HFFc6 (cell line): Measurements from ENCODE around the gene MEG3. TPM values are rescaled to one million over a fixed set of nuclear protein-coding genes. Genes with fewer than 3 reads are reported as not detected.

Experiments
- DNase-seq: peaks from one replicate; pipeline ENCODE4 v3.0.0-alpha.2; 2018
- H3K27ac Mint-ChIP-seq: 2 replicates; pipeline ENCODE4 v1.8.0; 2020; ENCODE audit warnings: mild to moderate bottlenecking, mixed read lengths
- H3K27me3 Mint-ChIP-seq: 2 replicates; pipeline ENCODE4 v1.8.0; 2021; ENCODE audit warnings: mild to moderate bottlenecking, moderate library complexity, mixed read lengths; ENCODE audit not compliant: insufficient read depth
- H3K36me3 Mint-ChIP-seq: 2 replicates; pipeline ENCODE4 v1.8.0; 2021; ENCODE audit warnings: low read depth, mixed read lengths
- H3K4me1 Mint-ChIP-seq: 2 replicates; pipeline ENCODE4 v1.8.0; 2020; ENCODE audit warnings: low read depth, mixed read lengths
- H3K4me3 Mint-ChIP-seq: 2 replicates; pipeline ENCODE4 v1.8.0; 2020; ENCODE audit warnings: mild to moderate bottlenecking, moderate library complexity, mixed read lengths
- H3K9me3 Mint-ChIP-seq: 2 replicates; pipeline ENCODE4 v1.8.0; 2020; ENCODE audit warnings: mild to moderate bottlenecking, mixed read lengths
- CTCF ChIP-seq: fragments of 200-600 bp; sonication (generic); IDR thresholded peaks from 2 replicates; pipeline ENCODE4 v1.5.0; 2021; ENCODE audit warnings: antibody characterized with exemption, mild to moderate bottlenecking
- total RNA-seq, 6 experiments: library from RNA; stranded (reverse); fragmentation: NEBNext Ultra II Directional; extraction: Animal tissue kit (Norgen Biotek cat#: 25700); gene quantifications; 2 replicates in 1 of 6; 3 replicates in 5 of 6; pipeline ENCODE4 v1.2.3, GENCODE V29; 2021

MEG3 gene
- total RNA-seq, 6 experiments from 2014 or later: 151 to 262 (median 250) TPM

DNA sequence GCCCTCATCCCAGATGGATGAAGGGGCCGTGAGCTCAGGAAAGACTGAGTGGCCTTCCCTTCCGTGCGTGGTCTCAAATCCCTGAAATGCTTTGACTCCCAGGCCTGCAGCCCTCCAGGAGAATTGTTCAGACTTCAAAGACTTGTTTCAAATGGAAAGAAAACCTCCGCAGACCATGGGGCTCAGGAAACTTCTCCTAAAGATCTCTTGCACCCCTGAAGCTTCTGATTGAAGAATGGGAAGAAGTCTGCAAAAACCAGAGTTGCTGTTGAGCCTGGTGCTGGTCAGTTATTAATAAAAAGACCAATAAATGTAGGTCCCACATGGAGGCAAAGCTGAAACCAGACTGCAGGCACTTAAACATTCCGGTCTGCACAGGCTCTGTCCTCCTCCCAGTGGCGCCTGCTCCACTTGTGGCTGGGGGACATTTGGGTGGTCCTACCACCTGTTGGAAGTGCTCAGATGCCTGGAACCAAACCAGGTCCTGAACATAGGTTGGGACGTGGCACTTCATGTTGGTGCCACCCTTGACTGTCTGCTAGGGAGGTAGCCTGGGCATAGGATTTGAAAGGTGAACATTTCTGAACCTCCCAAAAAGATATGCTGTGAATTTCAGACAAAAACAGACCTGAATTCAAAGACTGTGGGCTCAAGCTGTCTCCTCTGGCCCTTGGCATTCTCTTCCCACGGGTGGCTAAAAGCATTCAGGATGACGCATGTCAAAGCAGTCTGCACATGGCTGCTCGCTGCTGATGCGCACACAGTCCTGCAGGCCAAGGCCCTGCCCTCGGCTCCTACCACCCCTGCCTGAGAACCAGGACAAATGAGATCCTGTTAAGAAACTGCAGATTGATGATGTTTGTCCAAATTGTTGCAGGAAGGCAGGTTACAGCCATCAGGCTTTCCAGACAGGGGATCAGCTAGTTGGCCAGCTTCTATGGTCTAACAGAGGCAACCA is 36.2 kb upstream of the MEG3 start:
- Mint-ChIP-seq H3K36me3 (no peaks in the 10 kb centered on the region), H3K4me1 (peaks cover 7% of the 10 kb centered on the region; the same call in 1 of the 2 replicates), H3K27ac (no peak overlapping the region), H3K4me3 (no peak overlapping the region), H3K9me3 (no peaks in the 10 kb centered on the region), H3K27me3 (peaks cover 38% of the 10 kb centered on the region)
- no peak for DNase-seq
- no peak for TF ChIP-seq CTCF

GRCh38 chr14:100790502-100791347 is 35.2 kb upstream of the MEG3 start:
- H3K27ac Mint-ChIP-seq: peak overlapping the region; percentile 60
- peak; percentile 26 for DNase-seq
- H3K9me3 Mint-ChIP-seq: no peaks in the 10 kb centered on the region
- peaks cover 36% of the 10 kb centered on the region for H3K27me3 Mint-ChIP-seq
- no peaks in the 10 kb centered on the region for H3K36me3 Mint-ChIP-seq
- H3K4me1 Mint-ChIP-seq: peaks cover 7% of the 10 kb centered on the region; the same call in 1 of the 2 replicates
- no peak for TF ChIP-seq CTCF
- H3K4me3 Mint-ChIP-seq: no peak overlapping the region

DNA sequence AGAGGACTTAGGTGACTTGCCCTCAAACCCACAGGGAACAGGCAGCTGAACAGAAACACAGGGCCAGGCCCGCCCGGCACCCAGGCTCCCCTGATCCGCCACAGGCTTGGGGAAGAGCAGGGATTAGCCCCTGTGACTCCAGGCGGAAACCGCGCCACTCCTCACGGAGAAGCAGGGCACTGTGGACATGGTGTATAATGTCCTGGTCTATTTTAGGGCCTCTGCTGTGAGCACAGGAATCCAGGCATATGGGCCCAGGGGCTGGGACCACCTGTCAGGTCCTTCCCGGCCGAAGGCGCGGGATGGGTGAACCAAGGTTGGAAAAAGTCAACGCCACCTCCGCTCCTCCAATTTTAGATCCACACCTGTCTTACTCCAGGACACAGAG is 34.6 kb upstream of the MEG3 start:
- no peaks in the 10 kb centered on the region for H3K36me3 Mint-ChIP-seq
- H3K9me3 Mint-ChIP-seq: no peaks in the 10 kb centered on the region
- H3K27me3 Mint-ChIP-seq: peaks cover 31% of the 10 kb centered on the region
- peaks cover 7% of the 10 kb centered on the region; the same call in 1 of the 2 replicates for H3K4me1 Mint-ChIP-seq
- no peak overlapping the region for H3K4me3 Mint-ChIP-seq
- no peak for TF ChIP-seq CTCF
- DNase-seq: no peak
- peak overlapping the region; percentile 60 for H3K27ac Mint-ChIP-seq

DNA sequence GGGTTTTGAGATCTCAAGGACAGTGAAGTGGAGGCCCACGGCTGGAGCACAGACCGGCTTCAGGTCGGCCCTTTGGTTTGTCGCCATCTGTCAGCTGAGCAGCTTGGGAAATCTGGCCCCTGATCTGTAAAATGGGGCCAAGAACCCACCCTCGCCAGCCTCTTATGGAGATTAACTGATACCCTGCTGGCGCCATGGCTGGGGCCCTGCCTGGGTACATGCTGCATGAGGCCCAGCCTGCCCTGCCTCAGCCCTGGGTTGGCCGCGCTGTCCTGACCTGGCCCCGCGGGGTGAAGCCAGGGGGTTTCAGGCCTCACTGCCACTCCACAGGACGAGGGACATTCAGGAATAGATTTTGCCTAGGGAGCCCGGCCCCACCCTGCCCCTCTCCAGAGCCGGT is 33.9 kb upstream of the MEG3 start:
- Mint-ChIP-seq H3K36me3 (no peaks in the 10 kb centered on the region), H3K27me3 (peaks cover 27% of the 10 kb centered on the region), H3K4me1 (peaks cover 7% of the 10 kb centered on the region; the same call in 1 of the 2 replicates), H3K4me3 (no peak overlapping the region), H3K9me3 (no peaks in the 10 kb centered on the region), H3K27ac (no peak overlapping the region)
- no peak for TF ChIP-seq CTCF
- no peak for DNase-seq

- Mint-ChIP-seq H3K4me3 (no peak overlapping the region), H3K9me3 (no peaks in the 10 kb centered on the region), H3K4me1 (no peaks in the 10 kb centered on the region), H3K36me3 (no peaks in the 10 kb centered on the region), H3K27me3 (peaks cover 44% of the 10 kb centered on the region), H3K27ac (no peak overlapping the region)
- TF ChIP-seq CTCF: no peak
- DNase-seq: no peak
Observed at GRCh38 chr14:100796946-100797345, 29.0 kb upstream of the MEG3 start.
